IMR-90 (cell line): ENCODE results near the gene TP53AIP1. TPM values are rescaled to one million over a fixed set of nuclear protein-coding genes. Genes with fewer than 3 reads are reported as not detected.

Experiments
- ATAC-seq: fragments of 200-7000 bp; cut with Tn5 transposase; 2 replicates; pipeline ENCODE4 v1.9.1; 2020; ENCODE audit warnings: low read depth, mild to moderate bottlenecking, moderate library complexity
- BruUV-seq: library from RNA; stranded (reverse); fragments of 400-500 nt; replicated peaks from 2 replicates; lab custom pipeline; 2021; lab: Mats Ljungman, UMichigan
- CTCF ChIA-PET: fragments of 300-600 bp; formaldehyde crosslinking; extraction: SDS; loops from one replicate; lab custom pipeline; 2021; ENCODE audit warnings: antibody characterized with exemption; lab: Yijun Ruan, JAX
- POLR2A ChIA-PET: fragments of 300-600 bp; sonication (Branson Sonifier 250); formaldehyde crosslinking; loops from one replicate; lab custom pipeline; 2022; ENCODE audit warnings: antibody characterized with exemption; ENCODE audit not compliant: unreplicated experiment; lab: Charles Lee
- DNase-seq: peaks from one replicate; pipeline ENCODE4 v3.0.0; 2013
- H2AFZ ChIP-seq: replicated peaks from 2 replicates; pipeline ENCODE3; 2013; ENCODE audit warnings: low read length, mild to moderate bottlenecking; ENCODE audit not compliant: poor library complexity
- H2AK5ac ChIP-seq: 2 replicates; pipeline ENCODE4 v1.6.1; 2013; ENCODE audit warnings: low read depth, low read length, inconsistent platforms
- H2AK9ac ChIP-seq: replicated peaks from 2 replicates; pipeline ENCODE3; 2013; ENCODE audit warnings: mild to moderate bottlenecking, low read depth, low read length, moderate library complexity; ENCODE audit not compliant: poor library complexity
- H2BK120ac ChIP-seq: 2 replicates; pipeline ENCODE4 v1.6.1; 2013; ENCODE audit warnings: low read depth, low read length, inconsistent platforms
- H2BK15ac ChIP-seq: 3 replicates; pipeline ENCODE4 v1.6.1; 2013; ENCODE audit warnings: low read depth, low read length, inconsistent platforms
- H2BK20ac ChIP-seq: 2 replicates; pipeline ENCODE4 v1.6.1; 2013; ENCODE audit warnings: low read depth, mild to moderate bottlenecking, inconsistent platforms, low read length, moderate library complexity
- H2BK5ac ChIP-seq: 2 replicates; pipeline ENCODE4 v1.6.1; 2013; ENCODE audit warnings: mild to moderate bottlenecking, low read depth, low read length, inconsistent platforms; ENCODE audit not compliant: poor library complexity, severe bottlenecking
- H3K14ac ChIP-seq: replicated peaks from 2 replicates; pipeline ENCODE4 v1.6.1; 2013; ENCODE audit warnings: low read depth, low read length, inconsistent platforms
- H3K18ac ChIP-seq: 2 replicates; pipeline ENCODE4 v1.6.1; 2013; ENCODE audit warnings: low read depth, low read length, control low read depth
- H3K23ac ChIP-seq: 2 replicates; pipeline ENCODE4 v1.6.1; 2013; ENCODE audit warnings: low read depth, low read length, inconsistent platforms
- H3K27ac ChIP-seq: 2 replicates; pipeline ENCODE4 v1.5.1; 2013; ENCODE audit warnings: mild to moderate bottlenecking, control low read depth, low read length; ENCODE audit not compliant: insufficient read depth
- H3K27me3 ChIP-seq: 2 replicates; pipeline ENCODE4 v1.6.1; 2013; ENCODE audit warnings: low read length; ENCODE audit not compliant: control insufficient read depth, insufficient read depth
- H3K36me3 ChIP-seq: 2 replicates; pipeline ENCODE4 v1.6.1; 2013; ENCODE audit warnings: low read length, mixed read lengths; ENCODE audit not compliant: control insufficient read depth, insufficient read depth
- H3K4ac ChIP-seq: 2 replicates; pipeline ENCODE4 v1.6.1; 2013; ENCODE audit warnings: low read depth, low read length, inconsistent platforms
- H3K4me1 ChIP-seq: 2 replicates; pipeline ENCODE4 v1.6.1; 2013; ENCODE audit warnings: low read length, mixed read lengths; ENCODE audit not compliant: control insufficient read depth, insufficient read depth
- H3K4me2 ChIP-seq: 2 replicates; pipeline ENCODE4 v1.6.1; 2013; ENCODE audit warnings: low read depth, mild to moderate bottlenecking, control low read depth, low read length, moderate library complexity
- H3K4me3 ChIP-seq: 2 replicates; pipeline ENCODE4 v1.5.1; 2013; ENCODE audit warnings: low read depth, mild to moderate bottlenecking, control low read depth, low read length, moderate library complexity; ENCODE audit not compliant: insufficient read depth
- H3K56ac ChIP-seq: 2 replicates; pipeline ENCODE4 v1.6.1; 2013; ENCODE audit warnings: low read length, inconsistent platforms; ENCODE audit not compliant: insufficient read depth; ENCODE audit errors: extremely low read depth
- H3K79me1 ChIP-seq, 2 experiments: 2 replicates each; pipeline ENCODE4 v1.6.1; 2013; ENCODE audit warnings: low read length in 2 of 2, inconsistent platforms in 1 of 2, low read depth in 1 of 2
- H3K9ac ChIP-seq: 2 replicates; pipeline ENCODE4 v1.6.1; 2013; ENCODE audit warnings: low read depth, low read length, control low read depth
- H3K9me1 ChIP-seq: 2 replicates; pipeline ENCODE4 v1.6.1; 2013; ENCODE audit warnings: low read length, inconsistent platforms; ENCODE audit not compliant: insufficient read depth
- H3K9me3 ChIP-seq: 2 replicates; pipeline ENCODE4 v1.6.1; 2013; ENCODE audit warnings: low read length; ENCODE audit not compliant: control insufficient read depth, insufficient read depth
- H4K20me1 ChIP-seq: 2 replicates; pipeline ENCODE4 v1.6.1; 2013; ENCODE audit warnings: low read length, inconsistent platforms; ENCODE audit not compliant: insufficient read depth
- H4K5ac ChIP-seq: 2 replicates; pipeline ENCODE4 v1.6.1; 2013; ENCODE audit warnings: mild to moderate bottlenecking, low read depth, low read length, control low read depth
- H4K8ac ChIP-seq, 2 experiments: 2 replicates each; pipeline ENCODE4 v1.6.1; 2013; ENCODE audit warnings: low read depth in 2 of 2, low read length in 2 of 2, control low read depth in 1 of 2, inconsistent platforms in 1 of 2
- H4K91ac ChIP-seq: 2 replicates; pipeline ENCODE4 v1.6.1; 2013; ENCODE audit warnings: low read depth, low read length, inconsistent platforms; ENCODE audit not compliant: insufficient read depth
- BHLHE40 ChIP-seq: fragments of 150-350 bp; IDR thresholded peaks from 2 replicates; pipeline ENCODE4 v1.6.1; 2016; ENCODE audit warnings: mild to moderate bottlenecking, low read depth, low read length
- CEBPB ChIP-seq: IDR thresholded peaks from 2 replicates; pipeline ENCODE4 v1.6.1; 2012; ENCODE audit warnings: low read depth, low read length, improper control_type of control experiment
- CHD1 ChIP-seq: IDR thresholded peaks from 2 replicates; pipeline ENCODE4 v1.6.1; 2012; ENCODE audit warnings: low read depth, low read length, improper control_type of control experiment
- MAFK ChIP-seq: IDR thresholded peaks from 2 replicates; pipeline ENCODE4 v1.6.1; 2012; ENCODE audit warnings: low read depth, low read length, improper control_type of control experiment
- MAZ ChIP-seq: IDR thresholded peaks from 2 replicates; pipeline ENCODE4 v1.6.1; 2012; ENCODE audit warnings: low read depth, mild to moderate bottlenecking, low read length, improper control_type of control experiment, moderate library complexity, borderline replicate concordance
- MXI1 ChIP-seq: IDR thresholded peaks from 2 replicates; pipeline ENCODE4 v1.6.1; 2012; ENCODE audit warnings: low read depth, mild to moderate bottlenecking, low read length, moderate library complexity, borderline replicate concordance
- NFE2L2 ChIP-seq: fragments of 150-350 bp; IDR thresholded peaks from 2 replicates; pipeline ENCODE4 v1.6.1; 2016; ENCODE audit warnings: low read depth, mild to moderate bottlenecking, low read length
- POLR2A ChIP-seq: IDR thresholded peaks from 2 replicates; pipeline ENCODE4 v1.6.1; 2012; ENCODE audit warnings: mild to moderate bottlenecking, low read depth, low read length
- RFX5 ChIP-seq: IDR thresholded peaks from 2 replicates; pipeline ENCODE4 v1.8.0; 2012; ENCODE audit warnings: low read depth, mild to moderate bottlenecking, low read length, moderate library complexity
- WGBS, 2 experiments: methylation state at CpG; one replicate each; pipeline versions ENCODE4 v1.1.5 to v1.1.7; 2013; ENCODE audit warnings: missing lambda C conversion rate in 2 of 2; ENCODE audit not compliant: insufficient read length in 1 of 2; ENCODE audit errors: extremely low coverage in 2 of 2; 5-methylcytosine and 5-hydroxymethylcytosine counted together
- dilution Hi-C: fragments of 300-500 bp; cut with HindIII; formaldehyde crosslinking; loops from one replicate; pipeline ENCODE4 v1.14.3; 2018; ENCODE audit warnings: low sequenced_read_pairs; ENCODE audit not compliant: unreplicated experiment
- in situ Hi-C: fragments of 300-500 bp; cut with MboI; formaldehyde crosslinking; loops from 3 replicates; pipeline ENCODE4 v1.14.3; 2019; ENCODE audit warnings: low sequenced_read_pairs, inconsistent platforms, mixed read lengths
- intact Hi-C: fragments of 100-400 bp; cut with micrococcal nuclease; formaldehyde crosslinking; loops from 2 replicates; pipeline ENCODE4 v1.10.0; 2022
- polyA plus RNA-seq, 3 experiments: library from polyadenylated mRNA; depleted of rRNA; stranded (reverse); fragments of >200 nt; gene quantifications; 2 replicates each; pipeline ENCODE4 v1.2.3, GENCODE V29; 2012; ENCODE audit warnings: low replicate concordance in 1 of 3
- total RNA-seq: library from RNA; depleted of rRNA; stranded (reverse); fragments of >200 nt; gene quantifications from 2 replicates; pipeline ENCODE4 v1.2.3, GENCODE V29; 2012
- TF ChIP-seq, protein P1 (sequence below): conservative IDR thresholded peaks from 2 replicates; pipeline ENCODE4 v1.5.1; 2012; ENCODE audit warnings: mild to moderate bottlenecking, low read depth, low read length, improper control_type of control experiment
- TF ChIP-seq, protein P2 (sequence below): fragments of 150-350 bp; IDR thresholded peaks from 2 replicates; pipeline ENCODE4 v1.6.1; 2017; ENCODE audit warnings: mild to moderate bottlenecking, antibody characterized with exemption, low read length, low read depth
- TF ChIP-seq, protein P3 (sequence below): fragments of 150-350 bp; IDR thresholded peaks from 2 replicates; pipeline ENCODE4 v1.6.1; 2016; ENCODE audit warnings: low read depth, mild to moderate bottlenecking, low read length, moderate library complexity, borderline replicate concordance

Gene TP53AIP1
- total and polyA plus RNA-seq, 2 of the 4 experiments (the other 2 are of a cell fraction): not detected

GRCh38 chr11:128913806-128914205, 28.9 kb downstream of the TP53AIP1 start (continued):
- TF ChIP-seq MAZ: no peak
- TF ChIP-seq, protein P1, sequence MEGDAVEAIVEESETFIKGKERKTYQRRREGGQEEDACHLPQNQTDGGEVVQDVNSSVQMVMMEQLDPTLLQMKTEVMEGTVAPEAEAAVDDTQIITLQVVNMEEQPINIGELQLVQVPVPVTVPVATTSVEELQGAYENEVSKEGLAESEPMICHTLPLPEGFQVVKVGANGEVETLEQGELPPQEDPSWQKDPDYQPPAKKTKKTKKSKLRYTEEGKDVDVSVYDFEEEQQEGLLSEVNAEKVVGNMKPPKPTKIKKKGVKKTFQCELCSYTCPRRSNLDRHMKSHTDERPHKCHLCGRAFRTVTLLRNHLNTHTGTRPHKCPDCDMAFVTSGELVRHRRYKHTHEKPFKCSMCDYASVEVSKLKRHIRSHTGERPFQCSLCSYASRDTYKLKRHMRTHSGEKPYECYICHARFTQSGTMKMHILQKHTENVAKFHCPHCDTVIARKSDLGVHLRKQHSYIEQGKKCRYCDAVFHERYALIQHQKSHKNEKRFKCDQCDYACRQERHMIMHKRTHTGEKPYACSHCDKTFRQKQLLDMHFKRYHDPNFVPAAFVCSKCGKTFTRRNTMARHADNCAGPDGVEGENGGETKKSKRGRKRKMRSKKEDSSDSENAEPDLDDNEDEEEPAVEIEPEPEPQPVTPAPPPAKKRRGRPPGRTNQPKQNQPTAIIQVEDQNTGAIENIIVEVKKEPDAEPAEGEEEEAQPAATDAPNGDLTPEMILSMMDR: no peak
- TF ChIP-seq CEBPB: no peak

DNA sequence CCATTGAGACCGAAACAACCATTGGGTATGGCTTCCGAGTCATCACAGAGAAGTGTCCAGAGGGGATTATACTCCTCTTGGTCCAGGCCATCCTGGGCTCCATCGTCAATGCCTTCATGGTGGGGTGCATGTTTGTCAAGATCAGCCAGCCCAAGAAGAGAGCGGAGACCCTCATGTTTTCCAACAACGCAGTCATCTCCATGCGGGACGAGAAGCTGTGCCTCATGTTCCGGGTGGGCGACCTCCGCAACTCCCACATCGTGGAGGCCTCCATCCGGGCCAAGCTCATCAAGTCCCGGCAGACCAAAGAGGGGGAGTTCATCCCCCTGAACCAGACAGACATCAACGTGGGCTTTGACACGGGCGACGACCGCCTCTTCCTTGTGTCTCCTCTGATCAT, 31.0 kb downstream of the TP53AIP1 start:
- H3K4ac ChIP-seq: no peak overlapping the region; the same call in 1 of the 2 replicates
- no peaks in the 10 kb centered on the region for H3K79me1 ChIP-seq
- no peak overlapping the region for H2BK15ac ChIP-seq
- H2BK5ac ChIP-seq: no peak overlapping the region
- in situ Hi-C loops (no loop called here), dilution Hi-C loops (no loop called here), intact Hi-C loops (no loop called here)
- H3K4me2 ChIP-seq: no peak overlapping the region
- peaks cover 3% of the 10 kb centered on the region; the same call in 1 of the 2 replicates for H3K9me3 ChIP-seq
- H3K4me3 ChIP-seq: no peak overlapping the region
- H3K9ac ChIP-seq: no peak overlapping the region
- no peak for DNase-seq
- H3K23ac ChIP-seq: no peak overlapping the region
- no peak overlapping the region for H2BK20ac ChIP-seq
- no peak overlapping the region for H3K27ac ChIP-seq
- H3K27me3 ChIP-seq: peaks cover 23% of the 10 kb centered on the region
- H3K36me3 ChIP-seq: no peaks in the 10 kb centered on the region
- no peak overlapping the region for H3K56ac ChIP-seq
- no peak overlapping the region; the same call in 1 of the 2 replicates for H2BK120ac ChIP-seq
- no peak overlapping the region for H4K91ac ChIP-seq
- no peak overlapping the region for H3K18ac ChIP-seq
- peak overlapping the region; percentile 4; the same call in 1 of the 2 replicates for H2AK5ac ChIP-seq
- H3K9me1 ChIP-seq: peaks cover 7% of the 10 kb centered on the region; the same call in 1 of the 2 replicates
- BruUV-seq: no TSS peak
- H3K4me1 ChIP-seq: peaks cover 22% of the 10 kb centered on the region
- ChIA-PET CTCF (interaction anchor here (0.5 kb wide), 1 partner anchor 883 kb away, joined by 3 read pairs; no protein-coding TSS in a partner anchor), POLR2A (no interaction called here)
- no peak overlapping the region for H4K5ac ChIP-seq
- H2AFZ ChIP-seq: no peak overlapping the region
- H2AK9ac ChIP-seq: no peak overlapping the region
- H4K8ac ChIP-seq: no peak overlapping the region
- no peak overlapping the region for H3K14ac ChIP-seq
- H4K20me1 ChIP-seq: no peaks in the 10 kb centered on the region
- no peak for ATAC-seq
- WGBS, 2 experiments: 100% methylated on average over 2 of the region's 18 CpGs; no CpG with 5 or more reads in 1 of the 2 experiments
- no peak for TF ChIP-seq NFE2L2
- no peak for TF ChIP-seq BHLHE40
- TF ChIP-seq, protein P2, sequence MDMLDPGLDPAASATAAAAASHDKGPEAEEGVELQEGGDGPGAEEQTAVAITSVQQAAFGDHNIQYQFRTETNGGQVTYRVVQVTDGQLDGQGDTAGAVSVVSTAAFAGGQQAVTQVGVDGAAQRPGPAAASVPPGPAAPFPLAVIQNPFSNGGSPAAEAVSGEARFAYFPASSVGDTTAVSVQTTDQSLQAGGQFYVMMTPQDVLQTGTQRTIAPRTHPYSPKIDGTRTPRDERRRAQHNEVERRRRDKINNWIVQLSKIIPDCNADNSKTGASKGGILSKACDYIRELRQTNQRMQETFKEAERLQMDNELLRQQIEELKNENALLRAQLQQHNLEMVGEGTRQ: no peak
- TF ChIP-seq MAFK: no peak
- no peak for TF ChIP-seq MXI1
- TF ChIP-seq POLR2A: no peak
- TF ChIP-seq RFX5: no peak
- TF ChIP-seq, protein P3, sequence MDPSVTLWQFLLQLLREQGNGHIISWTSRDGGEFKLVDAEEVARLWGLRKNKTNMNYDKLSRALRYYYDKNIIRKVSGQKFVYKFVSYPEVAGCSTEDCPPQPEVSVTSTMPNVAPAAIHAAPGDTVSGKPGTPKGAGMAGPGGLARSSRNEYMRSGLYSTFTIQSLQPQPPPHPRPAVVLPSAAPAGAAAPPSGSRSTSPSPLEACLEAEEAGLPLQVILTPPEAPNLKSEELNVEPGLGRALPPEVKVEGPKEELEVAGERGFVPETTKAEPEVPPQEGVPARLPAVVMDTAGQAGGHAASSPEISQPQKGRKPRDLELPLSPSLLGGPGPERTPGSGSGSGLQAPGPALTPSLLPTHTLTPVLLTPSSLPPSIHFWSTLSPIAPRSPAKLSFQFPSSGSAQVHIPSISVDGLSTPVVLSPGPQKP: no peak
- no peak for TF ChIP-seq CHD1
- TF ChIP-seq MAZ: no peak
